GM12878 (cell line): ENCODE measurements around the gene TRIM71. TPM values are rescaled to one million over a fixed set of nuclear protein-coding genes. Genes with fewer than 3 reads are reported as not detected.

ENCODE experiments used
- ATAC-seq: fragments of 200-7000 bp; cut with Tn5 transposase; 3 replicates; pipeline ENCODE4 v1.9.1; 2020; ENCODE audit warnings: mild to moderate bottlenecking, moderate library complexity
- BruUV-seq: library from RNA; stranded (reverse); fragments of 400-500 nt; replicated peaks from 2 replicates; lab custom pipeline; 2021; lab: Mats Ljungman, UMichigan
- CTCF ChIA-PET: fragments of 300-600 bp; sonication (Branson Sonifier 250); formaldehyde crosslinking; extraction: SDS; loops from one replicate; lab custom pipeline; 2021; ENCODE audit warnings: inconsistent platforms; lab: Yijun Ruan, JAX
- POLR2A ChIA-PET: fragments of 350-600 bp; formaldehyde crosslinking; extraction: SDS; loops from one replicate; lab custom pipeline; 2021; ENCODE audit warnings: inconsistent platforms; lab: Charles Lee
- RAD21 ChIA-PET: fragments of 300-600 bp; sonication (Branson Sonifier 250); formaldehyde crosslinking; loops from one replicate; lab custom pipeline; 2023; ENCODE audit warnings: antibody characterized with exemption; ENCODE audit not compliant: unreplicated experiment; lab: Charles Lee
- SMC1A ChIA-PET: fragments of 300-600 bp; sonication (Branson Sonifier 250); formaldehyde crosslinking; loops from one replicate; lab custom pipeline; 2023; ENCODE audit not compliant: unreplicated experiment, uncharacterized antibody; lab: Charles Lee
- DNase-seq: peaks from one replicate; pipeline ENCODE4 v3.0.0-alpha.2; 2011; ENCODE audit warnings: low read depth, low spot score
- FAIRE-seq: peaks from 3 replicates; lab custom pipeline; 2011; peaks lifted over from hg19 to GRCh38; lab: Jason Lieb, UNC
- H2AFZ ChIP-seq: 2 replicates; pipeline ENCODE4 v1.6.0; 2011; ENCODE audit warnings: low read depth, low read length, control low read depth; ENCODE audit not compliant: control insufficient read depth
- H3K27ac ChIP-seq: 2 replicates; pipeline ENCODE4 v1.5.1; 2011; ENCODE audit warnings: control low read depth; ENCODE audit not compliant: control insufficient read depth, insufficient read depth
- H3K27me3 ChIP-seq, 2 experiments: replicated peaks in 1 of 2; 2 replicates each; pipeline versions ENCODE4 v1.6.0 to v1.6.1; 2011; ENCODE audit warnings: low read length in 1 of 2; ENCODE audit not compliant: control insufficient read depth in 2 of 2, insufficient read depth in 2 of 2
- H3K36me3 ChIP-seq, 2 experiments: 2 replicates each; pipeline ENCODE4 v1.5.1; 2011; ENCODE audit warnings: low read length in 1 of 2; ENCODE audit not compliant: control insufficient read depth in 2 of 2, insufficient read depth in 2 of 2
- H3K4me1 ChIP-seq: 2 replicates; pipeline ENCODE4 v1.6.1; 2011; ENCODE audit warnings: mild to moderate bottlenecking, low read length, moderate library complexity, mixed read lengths; ENCODE audit not compliant: control insufficient read depth, insufficient read depth
- H3K4me2 ChIP-seq: 2 replicates; pipeline ENCODE4 v1.6.0; 2011; ENCODE audit warnings: control low read depth; ENCODE audit not compliant: control insufficient read depth, insufficient read depth
- H3K4me3 ChIP-seq: fragments of 200-600 bp; sonication (generic); 2 replicates; pipeline ENCODE4 v1.5.1; 2016
- H3K79me2 ChIP-seq: 2 replicates; pipeline ENCODE4 v1.6.0; 2011; ENCODE audit warnings: low read length; ENCODE audit not compliant: control insufficient read depth, insufficient read depth
- H3K9ac ChIP-seq: 2 replicates; pipeline ENCODE4 v1.8.0; 2011; ENCODE audit warnings: low read length, control low read depth, mixed read lengths; ENCODE audit not compliant: control insufficient read depth, insufficient read depth
- H3K9me3 ChIP-seq: replicated peaks from 3 replicates; pipeline ENCODE4 v1.5.1; 2011; ENCODE audit warnings: mild to moderate bottlenecking, low read length; ENCODE audit not compliant: control insufficient read depth, insufficient read depth
- H4K20me1 ChIP-seq: 2 replicates; pipeline ENCODE4 v1.6.0; 2011; ENCODE audit not compliant: control insufficient read depth, insufficient read depth
- ASH2L ChIP-seq: fragments of 300-600, 200-600 bp; sonication (generic); IDR thresholded peaks from 2 replicates; pipeline ENCODE4 v1.6.1; 2017; ENCODE audit warnings: low read depth, mild to moderate bottlenecking, borderline replicate concordance
- BACH1 ChIP-seq: fragments of 450-650 bp; IDR thresholded peaks from 2 replicates; pipeline ENCODE4 v1.6.1; 2017; ENCODE audit warnings: mild to moderate bottlenecking, borderline replicate concordance
- CBFB ChIP-seq: IDR thresholded peaks from 2 replicates; pipeline ENCODE4 v1.6.1; 2016; ENCODE audit warnings: antibody characterized with exemption, low read depth
- CEBPB ChIP-seq, 2 experiments: fragments of 150-350 bp in 1 of 2; IDR thresholded peaks; 2 replicates each; pipeline ENCODE4 v1.6.1; 2012 to 2014; ENCODE audit warnings: low read depth in 2 of 2, low read length in 2 of 2, borderline replicate concordance in 1 of 2, inconsistent platforms in 1 of 2
- DPF2 ChIP-seq: fragments of 450-650 bp; IDR thresholded peaks from 2 replicates; pipeline ENCODE4 v1.6.1; 2017; ENCODE audit warnings: mild to moderate bottlenecking
- JUND ChIP-seq: IDR thresholded peaks from 2 replicates; pipeline ENCODE4 v1.6.1; 2012; ENCODE audit warnings: low read depth, mild to moderate bottlenecking, low read length, improper control_type of control experiment, moderate library complexity
- MXI1 ChIP-seq: fragments of 150-350 bp; IDR thresholded peaks from 2 replicates; pipeline ENCODE4 v1.6.1; 2011; ENCODE audit warnings: low read depth, mild to moderate bottlenecking, inconsistent platforms, low read length, improper control_type of control experiment
- MYC ChIP-seq: IDR thresholded peaks from 2 replicates; pipeline ENCODE4 v1.6.1; 2011; ENCODE audit warnings: mild to moderate bottlenecking, low read length, moderate library complexity, inconsistent platforms; ENCODE audit not compliant: insufficient read depth, insufficient replicate concordance, insufficient read length, severe bottlenecking
- SP1 ChIP-seq: IDR thresholded peaks from one replicate; pipeline ENCODE4 v1.6.1; 2011; ENCODE audit warnings: low read depth, low read length
- SUPT20H ChIP-seq: IDR thresholded peaks from 2 replicates; pipeline ENCODE4 v1.6.1; 2011; ENCODE audit warnings: low read depth, mild to moderate bottlenecking, low read length, moderate library complexity, borderline replicate concordance; ENCODE audit not compliant: control insufficient read depth
- ZBTB33 ChIP-seq: fragments of 450-650 bp; IDR thresholded peaks from 2 replicates; pipeline ENCODE4 v1.6.1; 2017; ENCODE audit warnings: mild to moderate bottlenecking
- WGBS: methylation state at CpG from one replicate; pipeline ENCODE4 v1.1.6; 2016; ENCODE audit warnings: low lambda C conversion rate; ENCODE audit not compliant: insufficient replicate concordance, insufficient coverage; ENCODE audit errors: missing lambda C conversion rate; 5-methylcytosine and 5-hydroxymethylcytosine counted together
- in situ Hi-C: fragments of 300-500 bp; cut with MboI; formaldehyde crosslinking; loops from 9 replicates; pipeline ENCODE4 v1.14.3; 2018; ENCODE audit warnings: mixed read lengths
- intact Hi-C: fragments of 100-400 bp; cut with micrococcal nuclease; formaldehyde crosslinking; loops from one replicate; pipeline ENCODE4 v1.14.2; 2022; ENCODE audit not compliant: unreplicated experiment
- polyA plus RNA-seq, 11 experiments: library from polyadenylated mRNA; depleted of rRNA in 4 of 11; unstranded in 6 of 11; stranded (reverse) in 5 of 11; fragments of >200 nt; fragmentation: Nextera tagmentation in 4 of 11; fragmentation: Illumina TruSeq in 1 of 11; extraction: Ambion mirVana in 4 of 11; extraction: Trizol in 1 of 11; gene quantifications; 1 replicate in 1 of 11; 2 replicates in 10 of 11; pipeline versions ENCODE4 v1.2.1 to v1.2.3, GENCODE V29; 2011 to 2016; ENCODE audit warnings: inconsistent platforms in 2 of 11, missing spikeins in 2 of 11, low read depth in 1 of 11
- total RNA-seq, 4 experiments: library from RNA; depleted of rRNA in 3 of 4; stranded (reverse); fragments of >200 nt in 3 of 4; fragmentation: Illumina TruSeq in 1 of 4; extraction: Trizol in 1 of 4; gene quantifications; 2 replicates each; pipeline versions ENCODE4 v1.2.1 to v1.2.3, GENCODE V29; 2013 to 2021
- TF ChIP-seq, protein P1 (sequence below): fragments of 450-650 bp; IDR thresholded peaks from 2 replicates; pipeline ENCODE4 v1.6.1; 2018; ENCODE audit warnings: borderline replicate concordance, mild to moderate bottlenecking; ENCODE audit not compliant: partially characterized antibody

Gene TRIM71
- total and polyA plus RNA-seq, 10 of the 15 experiments (the other 5 are each of a cell fraction or from before 2014, with no cell fraction given) = 0.02 to 1.8 (median 0.16) TPM

GRCh38 chr3:32831062-32831461 is 13.3 kb downstream of the TRIM71 start:
- no peak for TF ChIP-seq SUPT20H
- TF ChIP-seq, protein P1, sequence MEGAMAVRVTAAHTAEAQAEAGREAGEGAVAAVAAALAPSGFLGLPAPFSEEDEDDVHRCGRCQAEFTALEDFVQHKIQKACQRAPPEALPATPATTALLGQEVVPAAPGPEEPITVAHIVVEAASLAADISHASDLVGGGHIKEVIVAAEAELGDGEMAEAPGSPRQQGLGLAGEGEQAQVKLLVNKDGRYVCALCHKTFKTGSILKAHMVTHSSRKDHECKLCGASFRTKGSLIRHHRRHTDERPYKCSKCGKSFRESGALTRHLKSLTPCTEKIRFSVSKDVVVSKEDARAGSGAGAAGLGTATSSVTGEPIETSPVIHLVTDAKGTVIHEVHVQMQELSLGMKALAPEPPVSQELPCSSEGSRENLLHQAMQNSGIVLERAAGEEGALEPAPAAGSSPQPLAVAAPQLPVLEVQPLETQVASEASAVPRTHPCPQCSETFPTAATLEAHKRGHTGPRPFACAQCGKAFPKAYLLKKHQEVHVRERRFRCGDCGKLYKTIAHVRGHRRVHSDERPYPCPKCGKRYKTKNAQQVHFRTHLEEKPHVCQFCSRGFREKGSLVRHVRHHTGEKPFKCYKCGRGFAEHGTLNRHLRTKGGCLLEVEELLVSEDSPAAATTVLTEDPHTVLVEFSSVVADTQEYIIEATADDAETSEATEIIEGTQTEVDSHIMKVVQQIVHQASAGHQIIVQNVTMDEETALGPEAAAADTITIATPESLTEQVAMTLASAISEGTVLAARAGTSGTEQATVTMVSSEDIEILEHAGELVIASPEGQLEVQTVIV = no peak
- TF ChIP-seq ZBTB33 = no peak
- no peak for TF ChIP-seq MYC
- no peak for TF ChIP-seq SP1
- no peak for TF ChIP-seq DPF2
- no peak for TF ChIP-seq ASH2L
- TF ChIP-seq MXI1 = no peak
- no peak for TF ChIP-seq CEBPB (IDR thresholded peaks at IDR 0.05; ENCODE audit: borderline replicate concordance in 1 of 2, low read depth in 2 of 2, low read length in 2 of 2)
- no peak for TF ChIP-seq BACH1
- no peak for TF ChIP-seq JUND
- TF ChIP-seq CBFB = no peak
- SMC1A ChIA-PET = interaction anchor here (0.6 to 1.2 kb wide), 4 partner anchors 10 to 41 kb away, joined by 3 read pairs; no protein-coding TSS in a partner anchor
- Histone ChIP-seq H3K4me3 (no peak overlapping the region), H3K27me3 (no peaks in the 10 kb centered on the region; a peak in 1 of 4 replicates), H3K4me2 (no peak overlapping the region), H3K4me1 (no peaks in the 10 kb centered on the region), H2AFZ (no peak overlapping the region), H3K9me3 (no peaks in the 10 kb centered on the region), H3K36me3 (no peaks in the 10 kb centered on the region), H3K79me2 (no peaks in the 10 kb centered on the region), H3K27ac (no peak overlapping the region), H4K20me1 (no peaks in the 10 kb centered on the region), H3K9ac (no peak overlapping the region)
- POLR2A ChIA-PET = interaction anchor here (0.6 kb wide), 2 partner anchors 20 to 580 kb away, joined by 3 to 4 read pairs; no protein-coding TSS in a partner anchor
- in situ Hi-C loops (no loop called here), intact Hi-C loops (no loop called here)
- CTCF ChIA-PET = no interaction called here
- BruUV-seq = no TSS peak
- WGBS = 19% methylated on average over 4 of the region's 4 CpGs
- no peak for DNase-seq
- RAD21 ChIA-PET = interaction anchor here (1.2 kb wide), 1 partner anchor 11 kb away, joined by 4 read pairs; no protein-coding TSS in a partner anchor
- FAIRE-seq = no peak
- no peak for ATAC-seq
